Diencephalon (tissue), 1 donor: ENCODE results near the gene PCNX1. TPM values are rescaled to one million over a fixed set of nuclear protein-coding genes. Genes with fewer than 3 reads are reported as not detected.

Source experiments
- small RNA-seq: library from RNA; depleted of rRNA; stranded (forward); fragments of <200 nt; gene quantifications from one replicate; pipeline ENCODE3, GENCODE V24; 2014
- total RNA-seq: library from RNA; depleted of rRNA; stranded (reverse); fragments of >200 nt; gene quantifications from one replicate; pipeline ENCODE4 v1.2.3, GENCODE V29; 2014

Gene PCNX1
- 135 TPM for total RNA-seq

GRCh38 chr14:70907176-70907995 lies at the start of gene PCNX1:
PCNX1 (plus strand) TSS chr14:70907459; CDS start chr14:70907851, 392 bp downstream.

Small RNA genes within 50 kb of the gene (small RNA-seq; reads per million reads assigned to genes)
- gene AC005230.1 (not detected), gene GTF3AP2 (not detected)

Other genes starting within 250 kb of the PCNX1 start
- gene MAP3K9, start 97.9 kb upstream of the PCNX1 start, total RNA-seq = 31.6 TPM